GM19438 (cell line): ENCODE data around the gene CAMK4.
"Not testable (repeated sequence)": the region's sequence is repeated elsewhere in the genome, so short reads cannot be mapped to it uniquely, and the experiment has no call there.

ENCODE experiments used
- ATAC-seq: cut with Tn5 transposase; IDR thresholded peaks from one replicate; pipeline ENCODE4 v1.9.1; 2021; ENCODE audit warnings: low read depth; ENCODE audit not compliant: unreplicated experiment

Gene CAMK4

GRCh38 chr5:111299831-111300432, 75.7 kb downstream of the CAMK4 start:
- no peak for ATAC-seq

- no peak for ATAC-seq
Measured at GRCh38 chr5:111301264-111301663, 77.1 kb downstream of the CAMK4 start.

GRCh38 chr5:111302043-111302442, 77.9 kb downstream of the CAMK4 start:
- not testable (repeated sequence) for ATAC-seq

GRCh38 chr5:111308951-111309350, 84.8 kb downstream of the CAMK4 start:
- no peak for ATAC-seq

- ATAC-seq, result no peak
Measured at GRCh38 chr5:111309384-111309783, 85.2 kb downstream of the CAMK4 start.

GRCh38 chr5:111310711-111311620, 86.8 kb downstream of the CAMK4 start:
- no peak for ATAC-seq

- no peak for ATAC-seq
Measured at GRCh38 chr5:111311666-111312065, 87.5 kb downstream of the CAMK4 start.

GRCh38 chr5:111313017-111313724, 89.0 kb downstream of the CAMK4 start:
- no peak for ATAC-seq

GRCh38 chr5:111320953-111321352, 96.8 kb downstream of the CAMK4 start:
- ATAC-seq, result no peak

- ATAC-seq, result no peak
Measured at GRCh38 chr5:111321376-111321775, 97.2 kb downstream of the CAMK4 start.

- no peak for ATAC-seq
Measured at GRCh38 chr5:111326551-111326950, 102.4 kb downstream of the CAMK4 start.

- ATAC-seq, result no peak
Measured at GRCh38 chr5:111337133-111337532, 112.9 kb downstream of the CAMK4 start.

- no peak for ATAC-seq
Measured at GRCh38 chr5:111337688-111338087, 113.5 kb downstream of the CAMK4 start.

GRCh38 chr5:111345731-111346130, 121.5 kb downstream of the CAMK4 start:
- no peak for ATAC-seq

GRCh38 chr5:111347021-111347420, 122.8 kb downstream of the CAMK4 start:
- ATAC-seq, result no peak

- ATAC-seq, result no peak
Measured at GRCh38 chr5:111348661-111349329, 124.6 kb downstream of the CAMK4 start.

GRCh38 chr5:111349429-111349828, 125.2 kb downstream of the CAMK4 start:
- ATAC-seq, result no peak

- ATAC-seq, result no peak
Measured at GRCh38 chr5:111353035-111353434, 128.9 kb downstream of the CAMK4 start.

- ATAC-seq, result not testable (repeated sequence)
Measured at GRCh38 chr5:111358726-111359125, 134.5 kb downstream of the CAMK4 start.

- no peak for ATAC-seq
Measured at GRCh38 chr5:111360173-111360572, 136.0 kb downstream of the CAMK4 start.

- no peak for ATAC-seq
Measured at GRCh38 chr5:111364992-111365391, 140.8 kb downstream of the CAMK4 start.
